Heart left ventricle (tissue), 16 donors: Measurements from ENCODE around the gene FA2H. TPM values are rescaled to one million over a fixed set of nuclear protein-coding genes. Genes with fewer than 3 reads are reported as not detected.

Experiments used
- ATAC-seq, 4 donors: fragments of 200-7000 bp; cut with Tn5 transposase; one replicate each; pipeline ENCODE4 v1.9.1; 2020 to 2022; ENCODE audit warnings: moderate library complexity in 4 of 4, mild to moderate bottlenecking in 3 of 4, moderate number of reproducible peaks in 1 of 4
- DNase-seq, 5 donors: peaks; one replicate each; pipeline ENCODE4 v3.0.0-alpha.2; 2020
- H3K27ac ChIP-seq, 12 donors: fragments of 200-600 bp; sonication (generic) in 4 of 12; one replicate each; pipeline versions ENCODE4 v1.5.0 to v1.8.0; 2016 to 2022; ENCODE audit warnings: mild to moderate bottlenecking in 2 of 12
- H3K27me3 ChIP-seq, 9 donors: fragments of 200-600 bp; sonication (generic) in 2 of 9; one replicate each; pipeline versions ENCODE4 v1.5.1 to v1.8.0; 2016 to 2022; ENCODE audit warnings: mild to moderate bottlenecking in 3 of 9
- H3K36me3 ChIP-seq, 9 donors: fragments of 200-600 bp; sonication (generic) in 2 of 9; one replicate each; pipeline versions ENCODE4 v1.5.0 to v1.8.0; 2018 to 2022; ENCODE audit warnings: mild to moderate bottlenecking in 2 of 9
- H3K4me1 ChIP-seq, 12 donors: fragments of 200-600 bp; sonication (generic) in 4 of 12; one replicate each; pipeline versions ENCODE4 v1.5.0 to v1.8.0; 2016 to 2022; ENCODE audit warnings: mild to moderate bottlenecking in 3 of 12
- H3K4me3 ChIP-seq, 12 donors: fragments of 200-600 bp; sonication (generic) in 4 of 12; one replicate each; pipeline versions ENCODE4 v1.5.0 to v1.8.0; 2017 to 2022; ENCODE audit warnings: mild to moderate bottlenecking in 9 of 12, moderate library complexity in 4 of 12
- H3K9me3 ChIP-seq, 12 donors: fragments of 200-600 bp; sonication (generic) in 4 of 12; one replicate each; pipeline versions ENCODE4 v1.5.0 to v1.8.0; 2016 to 2022; ENCODE audit warnings: mild to moderate bottlenecking in 1 of 12
- CTCF ChIP-seq, 12 donors: fragments of 200-600 bp; sonication (generic) in 4 of 12; IDR thresholded peaks; one replicate each; pipeline versions ENCODE4 v1.5.0 to v1.8.0; 2018 to 2022; ENCODE audit warnings: antibody characterized with exemption in 12 of 12, mild to moderate bottlenecking in 5 of 12
- POLR2A ChIP-seq, 2 donors: fragments of 450-650 bp; IDR thresholded peaks; one replicate each; pipeline ENCODE4 v1.6.1; 2017; ENCODE audit warnings: antibody characterized with exemption in 2 of 2, mild to moderate bottlenecking in 2 of 2, moderate library complexity in 2 of 2
- WGBS, 4 donors: extraction: QIAGEN DNeasy Blood & Tissue Kit in 2 of 4; methylation state at CpG; one replicate each; pipeline versions ENCODE4 v1.1.5 to v1.1.7; 2013 to 2018; 5-methylcytosine and 5-hydroxymethylcytosine counted together
- intact Hi-C, 10 donors: fragments of 100-400 bp; cut with DNase I; formaldehyde crosslinking; loops; one replicate each; pipeline versions ENCODE4 v1.11.1 to v1.14.2; 2022
- long read RNA-seq, 3 donors: library from polyadenylated mRNA; unstranded; transcript quantifications; one replicate each; pipeline ENCODE4 v2.0.0, GENCODE V29; 2020 to 2021
- polyA plus RNA-seq, 2 donors: library from polyadenylated mRNA; stranded (reverse); fragments of 200-250 nt; gene quantifications; one replicate each; pipeline ENCODE4 v1.2.3, GENCODE V29; 2013
- total RNA-seq, 9 donors: library from RNA; depleted of rRNA in 2 of 9; stranded (reverse); fragments of >200 nt in 2 of 9; fragmentation: NEBNext Ultra II Directional in 3 of 9; extraction: Animal tissue kit (Norgen Biotek cat#: 25700) in 3 of 9; gene quantifications; one replicate each; pipeline versions ENCODE4 v1.1.0 to v1.2.4, GENCODE V29; 2016 to 2023
- donor health status: ischemic (EF 13 %, LVEDD 7.1; RV severe dilation, severe dysfunction).
- donor health status: healthy with polysubstance abuse.
- donor health status: DM: no; HTN: yes; CAD: no.
- donor health status: DM: no; HTN: no; CAD: no.
- donor health status: ischemic (EF 25% LVEDD 6.9; RV normal size, moderate dysfunction).
- donor health status: ischemic (EF 25% LVEDD 5.7; RV mildly dilated, moderate dysfunction).
- donor health status: healthy.
- donor health status: DM: yes; HTN: yes; CAD: no.
- donor health status: ischemic (EF 35%, LVEDD 5.7; RV mildly dilated, moderate dysfunction).
- donor health status: nonischemic (EF 11% LVEDD 7.7; RV severe dilation, severe dysfunction).
- donor health status: DM: yes; HTN: yes; CAD: no.
- donor health status: PGD.
- donor health status: ischemic (EF 29% LVEDD 5.4; RV normal size, mild dysfunction).
- donor health status: nonischemic (EF 23%, LVEDD 6.1; RV moderate dilation, normal function).

FA2H gene
- under 1 TPM in 2 of 9 donors, not detected in 7; 0.28 to 0.50 TPM for total RNA-seq
- polyA plus RNA-seq = 1 to 10 TPM in 1 of 2 donors, under 1 TPM in 1; 0.04 to 1.9 TPM
- long read RNA-seq, donor 1 = 0 reads
- long read RNA-seq, donor 2 = 0 reads
- long read RNA-seq, donor 3 = 0 reads

DNA sequence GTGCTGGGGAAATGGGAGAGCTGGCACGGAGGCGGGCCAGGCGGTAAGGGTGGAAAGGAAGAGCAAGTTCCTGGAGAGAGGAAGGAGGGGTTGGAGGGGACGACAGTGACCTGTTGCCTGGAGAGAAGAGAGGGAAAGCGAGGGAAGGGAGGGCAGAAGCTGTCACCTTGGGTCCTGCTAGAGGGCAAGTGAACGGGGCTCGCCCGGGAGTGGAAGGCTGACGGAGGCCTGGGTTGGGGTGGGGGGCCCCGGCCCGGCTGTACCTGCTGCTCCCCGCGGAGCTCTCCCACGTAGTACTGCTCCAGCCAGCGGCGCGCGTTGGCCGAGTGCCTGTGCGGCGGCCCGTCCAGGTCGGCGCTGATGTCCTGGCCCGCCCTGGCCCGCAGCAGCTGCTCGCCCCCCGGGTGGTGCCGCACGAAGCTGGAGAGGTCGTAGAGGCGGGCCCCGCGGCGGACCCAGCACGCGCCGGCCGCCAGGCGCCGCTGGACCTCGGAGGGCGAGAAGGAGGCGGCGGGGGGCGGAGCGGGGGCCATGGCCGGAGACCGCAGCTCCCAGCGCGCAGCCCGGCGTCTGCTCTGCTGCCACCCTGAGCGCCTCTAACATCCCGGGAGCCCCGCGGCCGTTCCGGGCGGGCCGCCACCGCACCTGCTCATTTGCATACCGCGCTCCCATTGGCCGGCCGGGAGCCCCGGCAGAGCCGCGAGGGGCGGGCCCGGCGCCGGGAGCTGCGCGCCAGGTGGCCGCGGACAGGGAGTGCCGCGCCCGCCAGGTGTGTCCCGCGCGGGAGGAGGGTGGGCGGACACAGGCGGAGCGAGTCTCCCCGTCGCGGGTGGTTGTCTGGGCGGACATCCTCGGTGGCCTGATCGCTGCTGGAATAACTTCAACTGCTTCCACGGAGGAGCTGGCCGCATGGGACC, at the start of gene FA2H:
FA2H (minus strand) TSS at position 598 of the 917 bp plus-strand sequence; CDS start at position 533, 65 bp downstream.
- ATAC-seq = peak; percentile 71 to 97 (median 91)
- peaks cover 0 to 48% (median 19%) of the 10 kb centered on the region in 9 donors for H3K27me3 ChIP-seq
- H3K27ac ChIP-seq = peak within 1 kb of the TSS in 1 of 12 donors; percentile 22
- intact Hi-C loops = no loop called here
- 1% methylated on average over 51 to 94 of the region's 94 CpGs for WGBS, 4 donors
- peaks cover 0 to 14% (median 8%) of the 10 kb centered on the region in 12 donors for H3K4me1 ChIP-seq
- peak within 1 kb of the TSS; percentile 20 to 60 (median 44) for H3K4me3 ChIP-seq
- H3K9me3 ChIP-seq = no peaks in the 10 kb centered on the region
- TF ChIP-seq POLR2A (IDR thresholded peaks at IDR 0.05) (no peak), CTCF (IDR thresholded peaks at IDR 0.05) (peak in 7 of 12 donors; percentile 16 to 52 (median 40))
- DNase-seq = peak; percentile 37 to 77 (median 66)
- H3K36me3 ChIP-seq = no peaks in the 10 kb centered on the region

DNA sequence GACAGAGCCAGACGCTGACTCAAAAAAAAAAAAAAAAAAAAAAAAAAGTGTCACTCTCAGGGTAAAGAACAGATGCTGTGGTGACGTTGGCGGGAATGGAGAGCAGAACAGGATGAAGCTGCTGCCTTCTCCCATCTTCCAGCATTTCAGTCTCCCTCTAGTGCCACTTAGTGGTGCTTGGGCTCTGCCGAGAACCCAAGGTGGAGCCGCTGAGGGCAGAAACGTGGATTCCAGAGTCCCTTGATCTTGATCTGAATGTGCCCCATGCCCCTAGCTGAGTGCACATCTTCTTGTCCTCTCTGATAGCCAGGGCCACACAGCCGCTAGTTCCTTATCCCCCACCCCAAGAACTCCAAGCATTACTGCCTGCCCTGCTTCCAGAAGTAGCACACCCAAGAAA, 43.2 kb upstream of the FA2H start:
- WGBS, 4 donors = 54 to 60% (median 56%) methylated on average over 7 of the region's 7 CpGs
- intact Hi-C loops = loop anchor here in 1 of 10 donors (5.0 kb wide), 1 partner anchor 44 kb away; no protein-coding TSS in a partner anchor
- no peak overlapping the region for H3K4me3 ChIP-seq

DNA sequence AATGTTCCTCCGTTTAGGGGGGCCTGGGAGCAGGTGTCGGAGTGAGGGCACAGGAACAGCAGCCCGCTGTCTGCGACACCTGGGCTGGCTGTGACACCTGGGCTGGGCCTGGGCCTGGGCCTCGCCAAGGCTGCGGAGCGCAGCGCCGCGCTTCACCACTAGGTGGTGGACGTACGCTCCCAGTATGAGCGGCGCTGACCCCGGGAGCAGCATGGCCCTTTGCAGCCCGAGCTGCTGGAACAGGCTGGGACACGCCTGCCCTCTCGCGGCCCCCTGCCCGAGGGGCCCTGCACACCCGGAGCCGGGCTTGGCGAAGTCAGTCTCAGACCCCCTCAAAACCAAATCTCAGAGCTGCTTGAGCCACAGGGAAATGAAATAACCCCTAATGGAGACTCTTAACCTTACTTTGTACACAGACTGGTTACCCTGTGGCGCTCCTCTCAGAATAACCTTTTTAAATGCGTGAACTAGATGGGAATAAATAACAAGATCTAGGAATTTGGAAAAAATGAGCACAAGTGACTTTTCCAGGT, 38.6 kb upstream of the FA2H start:
- DNase-seq = peak; percentile 61 to 88 (median 73)
- H3K9me3 ChIP-seq = no peaks in the 10 kb centered on the region
- H3K27ac ChIP-seq = no peak overlapping the region
- peak; percentile 90 to 99 (median 98) for ATAC-seq
- TF ChIP-seq POLR2A (IDR thresholded peaks at IDR 0.05) (no peak), CTCF (IDR thresholded peaks at IDR 0.05) (peak; percentile 78 to 96 (median 90))
- H3K4me1 ChIP-seq = peaks cover 0 to 6% (median 0%) of the 10 kb centered on the region in 12 donors
- H3K36me3 ChIP-seq = no peaks in the 10 kb centered on the region
- H3K27me3 ChIP-seq = no peaks in the 10 kb centered on the region
- WGBS, 4 donors = 9 to 12% (median 10%) methylated on average over 20 to 25 of the region's 25 CpGs
- H3K4me3 ChIP-seq = no peak overlapping the region
- intact Hi-C loops = loop anchor here in 7 of 10 donors (1.0 to 5.0 kb wide), 4 partner anchors 49 to 101 kb away; no protein-coding TSS in a partner anchor

More for the DNA sequence above, 43.2 kb upstream of the FA2H start:
- TF ChIP-seq POLR2A (IDR thresholded peaks at IDR 0.05) (no peak), CTCF (IDR thresholded peaks at IDR 0.05) (no peak)
- Histone ChIP-seq H3K4me1 (peaks cover 0 to 6% (median 0%) of the 10 kb centered on the region in 12 donors), H3K36me3 (no peaks in the 10 kb centered on the region), H3K27me3 (peaks cover 0 to 2% (median 0%) of the 10 kb centered on the region in 9 donors), H3K27ac (no peak overlapping the region), H3K9me3 (peaks cover 0 to 11% (median 0%) of the 10 kb centered on the region in 12 donors)
- ATAC-seq (no peak), DNase-seq (no peak)
